GM18520 (cell line): ENCODE results near the gene SPATA13.
A peak's percentile ranks its signal among the peaks of the same experiment; 100 is the strongest.

Experiments used
- ATAC-seq: cut with Tn5 transposase; IDR thresholded peaks from one replicate; pipeline ENCODE4 v1.9.1; 2021; ENCODE audit not compliant: unreplicated experiment

SPATA13 gene

DNA sequence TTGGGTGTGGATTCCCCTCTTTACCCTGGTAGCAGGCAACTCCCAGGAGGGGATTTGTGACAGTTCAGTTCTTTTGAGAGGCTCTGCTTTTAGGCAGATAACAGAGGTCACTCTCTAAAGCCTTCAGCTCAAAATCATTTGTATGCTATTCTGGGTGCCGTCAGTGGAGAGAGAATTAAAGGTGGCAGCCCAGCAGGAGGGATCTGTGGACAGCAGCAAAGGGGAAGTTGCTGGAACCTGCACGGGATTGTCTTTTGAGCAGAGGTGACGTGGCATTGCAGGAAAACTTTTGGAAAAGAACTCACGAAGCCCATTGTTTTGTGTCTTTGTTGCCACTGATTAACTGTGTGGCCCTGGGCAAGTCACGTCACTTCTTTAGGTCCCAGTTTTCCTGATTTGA lies 86.5 kb downstream of the SPATA13 start:
- no peak for ATAC-seq

GRCh38 chr13:24249624-24250023 lies 89.1 kb downstream of the SPATA13 start:
- no peak for ATAC-seq

DNA sequence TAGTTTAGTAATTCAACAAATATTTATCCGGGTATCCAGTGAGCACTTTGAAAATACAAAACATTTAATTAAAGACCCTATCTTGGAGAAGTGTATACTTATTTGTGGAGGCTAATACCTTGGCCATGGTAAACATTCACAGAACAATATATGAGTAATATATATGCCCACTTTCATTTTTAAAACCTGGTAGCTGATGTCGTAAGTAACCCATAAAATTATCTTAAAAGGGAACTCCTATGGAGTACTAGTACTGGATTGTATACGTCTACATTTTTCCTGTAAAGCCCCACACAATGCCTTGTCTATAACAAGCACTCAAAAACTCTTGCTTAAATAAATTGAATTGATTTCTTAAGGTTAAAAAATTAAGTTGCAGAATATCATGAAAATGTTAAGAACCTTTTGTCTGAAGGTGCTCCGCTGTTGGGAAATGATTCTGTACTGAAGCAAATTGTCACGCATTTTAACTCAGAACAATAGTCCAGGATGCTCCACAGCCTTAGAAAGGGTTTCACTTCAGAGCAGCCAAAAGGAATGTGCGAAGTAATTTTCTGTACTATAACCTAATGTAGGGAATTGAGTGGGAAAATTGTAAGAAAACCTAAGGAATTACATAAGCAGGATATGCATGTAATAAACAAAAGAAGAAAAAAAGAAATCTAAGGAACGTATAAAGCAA lies 90.0 kb downstream of the SPATA13 start:
- no peak for ATAC-seq

GRCh38 chr13:24251525-24251924 lies 91.0 kb downstream of the SPATA13 start:
- no peak for ATAC-seq

GRCh38 chr13:24252136-24252535 lies 91.6 kb downstream of the SPATA13 start:
- no peak for ATAC-seq

DNA sequence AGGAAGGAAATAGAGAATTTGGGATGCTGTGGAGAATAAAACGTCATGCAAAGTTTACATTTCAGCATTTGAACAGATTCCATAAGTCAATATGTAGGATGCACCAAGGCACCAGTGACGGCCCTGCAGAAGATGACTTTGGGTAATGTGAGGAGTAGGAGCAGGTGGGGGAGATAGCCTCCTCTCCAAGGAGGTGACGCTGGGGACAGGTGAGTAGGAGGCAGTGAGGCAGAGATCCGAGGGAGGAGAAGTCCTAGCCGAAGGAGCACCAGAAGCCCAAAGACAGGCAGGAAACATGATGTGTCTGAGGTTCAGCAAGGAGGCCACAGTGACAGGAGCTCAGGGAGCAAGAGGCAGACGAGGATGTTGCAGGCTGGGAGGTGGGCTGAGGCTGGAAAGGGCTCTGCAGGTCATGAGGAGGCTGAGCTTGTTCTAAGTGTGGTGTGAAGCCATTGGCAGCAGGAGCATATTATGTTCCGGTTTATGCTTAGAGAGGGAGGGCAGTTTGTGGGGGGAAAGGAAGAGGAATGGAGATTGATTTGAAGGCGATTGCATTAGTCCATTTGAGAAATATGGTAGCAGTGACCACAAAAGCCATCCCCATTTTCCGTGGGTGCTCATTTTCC lies 93.1 kb downstream of the SPATA13 start:
- ATAC-seq: no peak

- ATAC-seq: no peak
These were observed 93.8 kb downstream of the SPATA13 start for GRCh38 chr13:24254146-24254841.

DNA sequence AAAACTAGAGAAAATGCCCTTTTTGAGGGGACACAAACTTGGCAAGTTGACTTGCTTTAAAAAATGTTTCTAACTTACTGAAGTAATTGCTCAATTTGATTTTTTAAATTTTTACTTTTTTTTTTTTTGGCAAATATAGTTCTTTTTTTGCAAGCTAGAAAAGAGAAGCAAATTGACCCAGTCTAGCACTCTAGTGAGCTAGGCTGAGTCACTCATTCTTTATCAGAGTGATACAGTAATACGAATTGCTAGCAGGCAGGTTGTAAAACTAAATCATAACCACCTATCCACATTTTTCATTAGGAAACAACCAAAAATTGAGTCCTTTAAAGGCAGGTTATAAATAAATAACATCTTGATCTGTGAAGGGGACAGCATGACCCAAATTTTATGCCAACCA lies 97.0 kb downstream of the SPATA13 start:
- no peak for ATAC-seq

- ATAC-seq: no peak
These were observed 101.0 kb downstream of the SPATA13 start for GRCh38 chr13:24261566-24261965.

- no peak for ATAC-seq
These were observed 103.1 kb downstream of the SPATA13 start for GRCh38 chr13:24263632-24264031.

- no peak for ATAC-seq
These were observed 104.5 kb downstream of the SPATA13 start for GRCh38 chr13:24264976-24265375.

GRCh38 chr13:24265453-24265852 lies 104.9 kb downstream of the SPATA13 start:
- ATAC-seq: no peak

- no peak for ATAC-seq
These were observed 106.8 kb downstream of the SPATA13 start for GRCh38 chr13:24267274-24267673.

DNA sequence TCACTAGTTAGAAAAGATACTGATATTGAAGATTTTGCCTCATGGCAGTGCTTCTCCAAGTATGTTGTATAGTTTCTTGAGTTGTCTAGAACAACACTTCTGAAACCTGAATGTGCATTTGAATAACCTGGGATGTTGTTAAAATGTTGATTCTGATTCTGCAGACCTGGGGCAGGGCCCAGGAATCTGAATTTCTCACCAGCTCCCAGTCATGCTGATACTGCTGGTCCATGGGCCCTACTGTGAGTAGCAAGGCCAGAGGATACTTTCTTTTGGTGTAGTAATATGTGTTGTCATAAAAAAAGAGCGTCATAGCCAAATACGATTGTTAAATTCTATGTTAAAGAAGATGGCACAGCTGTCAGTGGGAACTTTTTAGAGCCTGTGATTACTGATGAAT lies 107.3 kb downstream of the SPATA13 start:
- no peak for ATAC-seq

- ATAC-seq: no peak
These were observed 109.3 kb downstream of the SPATA13 start for GRCh38 chr13:24269821-24270220.

DNA sequence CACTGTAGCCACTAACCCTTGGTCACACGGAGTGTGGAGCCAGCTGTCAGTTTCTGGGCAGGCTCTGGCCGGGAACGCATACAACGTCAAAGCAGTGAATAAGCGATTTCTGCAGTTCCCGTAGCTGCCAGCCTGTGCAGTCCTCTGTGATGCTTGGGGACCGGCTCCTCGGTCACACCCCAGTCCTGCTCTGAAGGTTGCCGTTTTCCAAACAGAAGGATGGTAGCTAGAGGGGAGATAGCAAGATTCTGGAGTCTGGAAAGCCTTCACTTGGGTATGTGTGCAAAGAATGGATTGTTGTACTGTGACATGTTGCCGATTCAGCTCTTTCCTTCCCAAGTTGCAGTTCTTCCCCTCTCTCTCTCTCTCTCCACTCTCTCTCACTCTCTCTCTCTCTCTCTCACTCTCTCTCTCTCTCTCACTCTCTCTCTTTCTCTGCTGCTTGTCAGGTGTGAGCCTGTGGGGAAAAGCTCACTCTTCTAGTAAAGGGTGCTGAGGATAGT lies 110.2 kb downstream of the SPATA13 start:
- ATAC-seq: peak; percentile 31

- no peak for ATAC-seq
These were observed 110.7 kb downstream of the SPATA13 start for GRCh38 chr13:24271231-24271600.

- ATAC-seq: peak; percentile 25
These were observed 111.3 kb downstream of the SPATA13 start for GRCh38 chr13:24271601-24272451.

DNA sequence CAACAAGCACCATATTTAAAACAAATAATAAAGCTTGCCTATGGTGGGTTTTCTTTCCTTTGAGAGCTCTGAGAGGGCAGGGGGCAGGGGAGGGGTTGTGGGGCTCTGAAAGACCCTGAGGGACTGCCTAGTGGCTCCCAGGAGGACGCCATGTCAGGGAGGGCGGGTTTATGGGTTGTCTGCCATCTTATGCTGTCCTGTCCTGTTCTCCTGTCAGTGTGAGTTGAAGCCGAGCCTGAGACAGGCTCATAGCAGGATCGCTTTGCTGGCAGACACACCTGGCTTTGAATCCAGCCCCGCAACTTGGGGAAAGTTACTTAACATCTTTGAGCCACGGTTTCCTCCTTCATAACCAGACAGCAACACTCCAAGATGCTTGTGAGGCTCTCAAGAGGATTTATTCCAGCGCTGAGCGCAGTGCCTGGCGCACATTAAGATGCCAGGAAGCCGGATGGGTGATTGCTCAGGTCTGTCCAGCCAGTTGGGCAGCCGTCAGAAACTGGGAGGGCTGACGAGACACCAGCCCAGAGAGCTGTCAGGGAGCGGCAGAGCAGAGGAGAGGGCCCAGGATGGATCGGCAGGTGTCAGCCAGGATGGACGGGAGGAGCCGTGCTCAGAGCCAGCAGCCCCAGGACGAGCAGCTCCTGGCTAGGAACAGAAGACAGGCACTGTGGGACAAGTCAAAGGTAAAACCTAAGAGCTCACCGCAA lies 112.1 kb downstream of the SPATA13 start:
- ATAC-seq: no peak

- no peak for ATAC-seq
These were observed 113.4 kb downstream of the SPATA13 start for GRCh38 chr13:24273926-24274325.
